Transverse colon (tissue), 4 donors: ENCODE data around the gene PSME1. TPM values are rescaled to one million over a fixed set of nuclear protein-coding genes. Genes with fewer than 3 reads are reported as not detected.

Source experiments
- DNase-seq: peaks from one replicate; pipeline ENCODE4 v3.0.0-alpha.2; 2019
- H3K27ac ChIP-seq, 4 donors: fragments of 200-600 bp; sonication (generic); 2 replicates each; pipeline ENCODE4 v1.5.1; 2016 to 2018; ENCODE audit warnings: inconsistent platforms in 4 of 4
- H3K27me3 ChIP-seq: fragments of 200-600 bp; sonication (generic); 2 replicates; pipeline ENCODE4 v1.5.1; 2017; ENCODE audit warnings: inconsistent platforms
- H3K36me3 ChIP-seq, 4 donors: fragments of 200-600 bp; sonication (generic); 2 replicates each; pipeline ENCODE4 v1.5.1; 2017 to 2019; ENCODE audit warnings: inconsistent platforms in 4 of 4
- H3K4me1 ChIP-seq, 4 donors: fragments of 200-600 bp; sonication (generic); 2 replicates each; pipeline ENCODE4 v1.5.1; 2017 to 2020; ENCODE audit warnings: inconsistent platforms in 4 of 4
- H3K4me3 ChIP-seq, 4 donors: fragments of 200-600 bp; sonication (generic); 1 replicate in 1 of 4; 2 replicates in 3 of 4; pipeline versions ENCODE4 v1.5.1 to v1.6.1; 2017 to 2019; ENCODE audit warnings: inconsistent platforms in 4 of 4
- H3K9me3 ChIP-seq, 2 donors: fragments of 200-600 bp; sonication (generic); 2 replicates each; pipeline ENCODE4 v1.5.1; 2017 to 2019; ENCODE audit warnings: inconsistent platforms in 2 of 2
- EP300 ChIP-seq: sonication (generic); formaldehyde crosslinking; IDR thresholded peaks from one replicate; pipeline ENCODE4 v1.6.1; 2017; ENCODE audit warnings: antibody characterized with exemption, low read depth
- POLR2A ChIP-seq: fragments of 450-650 bp; IDR thresholded peaks from one replicate; pipeline ENCODE4 v1.6.1; 2016; ENCODE audit warnings: antibody characterized with exemption, mild to moderate bottlenecking, moderate library complexity
- POLR2AphosphoS5 ChIP-seq, 3 donors: sonication (generic); formaldehyde crosslinking; IDR thresholded peaks; one replicate each; pipeline ENCODE4 v1.6.1; 2016; ENCODE audit warnings: antibody characterized with exemption in 3 of 3
- WGBS, 2 donors: methylation state at CpG; one replicate each; pipeline ENCODE4 v1.1.5; 2018; ENCODE audit warnings: low coverage in 1 of 2; 5-methylcytosine and 5-hydroxymethylcytosine counted together
- in situ Hi-C, 4 donors: fragments of 200-750 bp; cut with MboI; loops; one replicate each; pipeline versions ENCODE4 v1.15.0 to v1.15.1; 2017; ENCODE audit warnings: low sequenced_read_pairs in 3 of 4, low pct_ligation_motif_present in 1 of 4, low pct_unique_long_range_greater_than_20kb in 1 of 4
- intact Hi-C: fragments of 100-400 bp; cut with DNase I; formaldehyde crosslinking; loops from one replicate; pipeline ENCODE4 v1.15.1; 2023; ENCODE audit warnings: low total_unique reads
- total RNA-seq, 4 donors: library from RNA; depleted of rRNA; stranded (reverse); fragments of >200 nt; gene quantifications; one replicate each; pipeline ENCODE4 v1.1.0, GENCODE V29; 2016
- TF ChIP-seq, protein P1 (sequence below), 5 experiments: fragments of 200-600 bp in 3 of 5; fragments of 450-650 bp in 2 of 5; sonication (generic) in 3 of 5; IDR thresholded peaks; 1 replicate in 2 of 5; 2 replicates in 3 of 5; pipeline ENCODE4 v1.5.1; 2016 to 2017; ENCODE audit warnings: antibody characterized with exemption in 5 of 5, inconsistent platforms in 3 of 5, mild to moderate bottlenecking in 2 of 5, moderate library complexity in 1 of 5

Gene PSME1
- total RNA-seq, 4 donors from 2014 or later, result 38.8 to 198 (median 132) TPM

DNA sequence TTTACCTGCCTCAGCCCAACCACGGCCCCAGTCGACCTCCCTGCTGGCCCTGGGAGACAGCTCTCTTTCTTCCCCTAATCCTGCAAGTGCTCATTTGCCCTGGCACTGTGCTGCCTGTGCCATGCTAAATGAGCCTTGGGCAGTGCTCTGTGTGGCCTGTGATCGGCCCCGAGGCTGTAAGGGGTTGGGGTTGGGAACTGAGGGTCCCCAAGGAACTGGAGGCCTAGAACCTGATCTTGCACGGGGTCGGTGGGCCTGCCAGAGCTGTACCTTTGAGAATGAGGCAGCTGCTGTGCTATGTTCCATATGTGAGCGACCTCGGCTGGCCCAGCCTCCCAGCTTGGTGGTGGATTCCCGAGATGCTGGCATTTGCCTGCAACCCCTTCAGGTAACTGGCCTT, 14.1 kb downstream of the PSME1 start:
- H3K4me3 ChIP-seq, result no peak overlapping the region
- DNase-seq, result no peak
- no peaks in the 10 kb centered on the region for H3K27me3 ChIP-seq
- no peak for TF ChIP-seq POLR2A
- TF ChIP-seq, protein P1, sequence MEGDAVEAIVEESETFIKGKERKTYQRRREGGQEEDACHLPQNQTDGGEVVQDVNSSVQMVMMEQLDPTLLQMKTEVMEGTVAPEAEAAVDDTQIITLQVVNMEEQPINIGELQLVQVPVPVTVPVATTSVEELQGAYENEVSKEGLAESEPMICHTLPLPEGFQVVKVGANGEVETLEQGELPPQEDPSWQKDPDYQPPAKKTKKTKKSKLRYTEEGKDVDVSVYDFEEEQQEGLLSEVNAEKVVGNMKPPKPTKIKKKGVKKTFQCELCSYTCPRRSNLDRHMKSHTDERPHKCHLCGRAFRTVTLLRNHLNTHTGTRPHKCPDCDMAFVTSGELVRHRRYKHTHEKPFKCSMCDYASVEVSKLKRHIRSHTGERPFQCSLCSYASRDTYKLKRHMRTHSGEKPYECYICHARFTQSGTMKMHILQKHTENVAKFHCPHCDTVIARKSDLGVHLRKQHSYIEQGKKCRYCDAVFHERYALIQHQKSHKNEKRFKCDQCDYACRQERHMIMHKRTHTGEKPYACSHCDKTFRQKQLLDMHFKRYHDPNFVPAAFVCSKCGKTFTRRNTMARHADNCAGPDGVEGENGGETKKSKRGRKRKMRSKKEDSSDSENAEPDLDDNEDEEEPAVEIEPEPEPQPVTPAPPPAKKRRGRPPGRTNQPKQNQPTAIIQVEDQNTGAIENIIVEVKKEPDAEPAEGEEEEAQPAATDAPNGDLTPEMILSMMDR (IDR thresholded peaks at IDR 0.05), result no peak
- no peak for TF ChIP-seq POLR2AphosphoS5 (IDR thresholded peaks at IDR 0.05)
- no peak for TF ChIP-seq EP300
- in situ Hi-C loops (no loop called here), intact Hi-C loops (loop anchor here (10.0 kb wide), 1 partner anchor 45 kb away; no protein-coding TSS in a partner anchor)
- no peaks in the 10 kb centered on the region for H3K9me3 ChIP-seq
- H3K4me1 ChIP-seq, result peaks cover 12 to 24% (median 20%) of the 10 kb centered on the region in 4 donors
- H3K36me3 ChIP-seq, result peaks cover 0 to 34% (median 14%) of the 10 kb centered on the region in 4 donors
- no peak overlapping the region for H3K27ac ChIP-seq
- WGBS, 2 donors, result 80 to 91% methylated on average over 1 to 9 of the region's 9 CpGs

DNA sequence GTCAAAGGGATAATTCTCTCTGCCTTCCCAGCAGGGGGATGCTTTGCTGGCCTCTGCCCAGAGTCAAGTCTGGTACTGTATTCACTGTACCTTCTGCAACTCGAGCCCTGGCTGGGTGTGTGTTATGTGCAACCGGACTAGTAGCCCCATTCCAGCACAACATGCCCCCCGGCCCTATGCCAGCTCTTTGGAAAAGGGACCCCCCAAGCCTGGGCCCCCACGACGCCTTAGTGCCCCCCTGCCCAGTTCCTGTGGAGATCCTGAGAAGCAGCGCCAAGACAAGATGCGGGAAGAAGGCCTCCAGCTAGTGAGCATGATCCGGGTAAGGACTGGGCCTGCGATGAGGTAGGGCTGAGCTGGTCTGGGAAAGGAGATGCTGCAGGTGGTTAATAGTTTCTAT, 14.6 kb downstream of the PSME1 start:
- peaks cover 0 to 39% (median 18%) of the 10 kb centered on the region in 4 donors for H3K36me3 ChIP-seq
- peaks cover 8 to 19% (median 15%) of the 10 kb centered on the region in 4 donors for H3K4me1 ChIP-seq

DNA sequence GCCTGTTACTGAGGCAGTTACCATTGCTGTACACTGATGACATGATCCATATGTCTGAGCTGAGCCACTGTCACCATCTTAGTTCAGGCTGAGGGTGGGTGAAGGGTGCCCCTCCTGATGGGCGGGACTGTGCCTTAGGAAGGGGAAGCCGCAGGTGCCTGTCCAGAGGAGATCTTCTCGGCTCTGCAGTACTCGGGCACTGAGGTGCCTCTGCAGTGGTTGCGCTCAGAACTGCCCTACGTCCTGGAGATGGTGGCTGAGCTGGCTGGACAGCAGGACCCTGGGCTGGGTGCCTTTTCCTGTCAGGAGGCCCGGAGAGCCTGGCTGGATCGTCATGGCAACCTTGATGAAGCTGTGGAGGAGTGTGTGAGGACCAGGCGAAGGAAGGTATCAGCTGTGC, 15.0 kb downstream of the PSME1 start:
- H3K27me3 ChIP-seq, result no peaks in the 10 kb centered on the region
- no peak overlapping the region for H3K4me3 ChIP-seq
- in situ Hi-C loops, result no loop called here
- intact Hi-C loops, result loop anchor here (10.0 kb wide), 1 partner anchor 46 kb away; no protein-coding TSS in a partner anchor
- H3K27ac ChIP-seq, result no peak overlapping the region
- peaks cover 0 to 44% (median 20%) of the 10 kb centered on the region in 4 donors for H3K36me3 ChIP-seq
- 88 to 89% methylated on average over 3 to 9 of the region's 9 CpGs for WGBS, 2 donors
- H3K9me3 ChIP-seq, result no peaks in the 10 kb centered on the region
- H3K4me1 ChIP-seq, result peaks cover 4 to 15% (median 11%) of the 10 kb centered on the region in 4 donors
- no peak for DNase-seq
- TF ChIP-seq POLR2AphosphoS5 (IDR thresholded peaks at IDR 0.05), result no peak
- no peak for TF ChIP-seq EP300
- TF ChIP-seq POLR2A, result no peak
- TF ChIP-seq, protein P1 (IDR thresholded peaks at IDR 0.05), result no peak

More for the DNA sequence above, 14.6 kb downstream of the PSME1 start:
- intact Hi-C loops (loop anchor here (10.0 kb wide), 1 partner anchor 46 kb away; no protein-coding TSS in a partner anchor), in situ Hi-C loops (no loop called here)
- Histone ChIP-seq H3K9me3 (no peaks in the 10 kb centered on the region), H3K27ac (no peak overlapping the region), H3K27me3 (no peaks in the 10 kb centered on the region), H3K4me3 (no peak overlapping the region)
- TF ChIP-seq EP300, result no peak
- TF ChIP-seq POLR2A, result no peak
- no peak for TF ChIP-seq POLR2AphosphoS5 (IDR thresholded peaks at IDR 0.05)
- TF ChIP-seq, protein P1 (IDR thresholded peaks at IDR 0.05), result no peak
- 94% methylated on average over 9 of the region's 9 CpGs; no CpG with 5 or more reads in 1 of the 2 donors for WGBS, 2 donors
- no peak for DNase-seq

DNA sequence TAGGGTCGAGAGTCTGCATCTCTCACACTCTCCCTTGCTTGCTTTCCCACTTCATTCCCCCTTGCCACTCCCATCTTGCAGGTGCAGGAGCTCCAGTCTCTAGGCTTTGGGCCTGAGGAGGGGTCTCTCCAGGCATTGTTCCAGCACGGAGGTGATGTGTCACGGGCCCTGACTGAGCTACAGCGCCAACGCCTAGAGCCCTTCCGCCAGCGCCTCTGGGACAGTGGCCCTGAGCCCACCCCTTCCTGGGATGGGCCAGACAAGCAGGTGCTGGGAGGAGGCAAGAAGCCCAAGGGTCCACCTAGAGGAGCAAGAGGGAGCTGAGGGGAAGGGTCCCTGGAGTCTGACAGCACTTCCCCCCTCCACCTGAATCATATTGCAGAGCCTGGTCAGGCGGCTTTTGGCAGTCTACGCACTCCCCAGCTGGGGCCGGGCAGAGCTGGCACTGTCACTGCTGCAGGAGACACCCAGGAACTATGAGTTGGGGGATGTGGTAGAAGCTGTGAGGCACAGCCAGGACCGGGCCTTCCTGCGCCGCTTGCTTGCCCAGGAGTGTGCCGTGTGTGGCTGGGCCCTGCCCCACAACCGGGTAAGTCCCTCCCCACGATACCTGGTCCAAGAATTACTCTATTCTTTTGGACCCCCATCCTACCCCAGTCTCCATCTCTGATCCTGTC, 15.5 kb downstream of the PSME1 start:
- Histone ChIP-seq H3K27me3 (no peaks in the 10 kb centered on the region), H3K4me1 (peaks cover 4 to 13% (median 11%) of the 10 kb centered on the region in 4 donors), H3K36me3 (peaks cover 0 to 49% (median 23%) of the 10 kb centered on the region in 4 donors), H3K9me3 (no peaks in the 10 kb centered on the region), H3K4me3 (no peak overlapping the region), H3K27ac (no peak overlapping the region)
- in situ Hi-C loops (no loop called here), intact Hi-C loops (loop anchor here (10.0 kb wide), 1 partner anchor 47 kb away; no protein-coding TSS in a partner anchor)
- 90 to 92% methylated on average over 2 to 16 of the region's 16 CpGs for WGBS, 2 donors
- DNase-seq, result no peak
- TF ChIP-seq, protein P1 (IDR thresholded peaks at IDR 0.05), result no peak
- TF ChIP-seq EP300 (no peak), POLR2AphosphoS5 (IDR thresholded peaks at IDR 0.05) (no peak), POLR2A (no peak)
